Coronary artery (tissue), 2 donors: Measurements from ENCODE around the gene CUZD1.
"Not testable (repeated sequence)": the region's sequence is repeated elsewhere in the genome, so short reads cannot be mapped to it uniquely, and the experiment has no call there.

ENCODE experiments used
- DNase-seq: peaks from one replicate; pipeline ENCODE4 v3.0.0-alpha.2; 2017; ENCODE audit warnings: low spot score
- H3K27ac ChIP-seq, 2 donors: fragments of 200-600 bp; sonication (generic); one replicate each; pipeline ENCODE4 v1.5.1; 2016 to 2019
- H3K4me3 ChIP-seq: fragments of 200-600 bp; sonication (generic); 2 replicates; pipeline ENCODE4 v1.5.1; 2016; ENCODE audit warnings: mild to moderate bottlenecking, moderate library complexity
- TF ChIP-seq, protein P1 (sequence below): fragments of 200-600 bp; sonication (generic); IDR thresholded peaks from one replicate; pipeline ENCODE4 v1.5.1; 2019; ENCODE audit warnings: antibody characterized with exemption

Gene CUZD1

DNA sequence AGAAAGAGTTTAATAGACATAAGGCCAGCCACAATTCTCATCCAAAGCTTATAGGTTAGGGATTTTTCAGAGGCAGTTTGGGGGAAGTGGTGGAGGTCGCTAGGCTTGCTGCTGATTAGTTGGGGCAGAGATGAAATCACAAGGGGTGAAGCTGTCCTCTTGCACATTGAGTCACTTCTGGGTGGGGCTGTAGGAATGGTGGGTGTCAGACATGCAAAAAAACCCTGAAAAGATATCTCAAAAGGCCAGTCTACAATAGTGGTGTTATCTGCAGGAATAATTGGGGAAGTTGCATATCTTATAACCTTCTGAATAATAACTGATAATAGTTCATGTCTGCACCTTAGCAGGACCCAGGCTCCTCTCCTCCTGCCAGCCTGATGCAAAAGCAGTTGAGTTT lies 31.6 kb upstream of the CUZD1 start:
- TF ChIP-seq, protein P1, sequence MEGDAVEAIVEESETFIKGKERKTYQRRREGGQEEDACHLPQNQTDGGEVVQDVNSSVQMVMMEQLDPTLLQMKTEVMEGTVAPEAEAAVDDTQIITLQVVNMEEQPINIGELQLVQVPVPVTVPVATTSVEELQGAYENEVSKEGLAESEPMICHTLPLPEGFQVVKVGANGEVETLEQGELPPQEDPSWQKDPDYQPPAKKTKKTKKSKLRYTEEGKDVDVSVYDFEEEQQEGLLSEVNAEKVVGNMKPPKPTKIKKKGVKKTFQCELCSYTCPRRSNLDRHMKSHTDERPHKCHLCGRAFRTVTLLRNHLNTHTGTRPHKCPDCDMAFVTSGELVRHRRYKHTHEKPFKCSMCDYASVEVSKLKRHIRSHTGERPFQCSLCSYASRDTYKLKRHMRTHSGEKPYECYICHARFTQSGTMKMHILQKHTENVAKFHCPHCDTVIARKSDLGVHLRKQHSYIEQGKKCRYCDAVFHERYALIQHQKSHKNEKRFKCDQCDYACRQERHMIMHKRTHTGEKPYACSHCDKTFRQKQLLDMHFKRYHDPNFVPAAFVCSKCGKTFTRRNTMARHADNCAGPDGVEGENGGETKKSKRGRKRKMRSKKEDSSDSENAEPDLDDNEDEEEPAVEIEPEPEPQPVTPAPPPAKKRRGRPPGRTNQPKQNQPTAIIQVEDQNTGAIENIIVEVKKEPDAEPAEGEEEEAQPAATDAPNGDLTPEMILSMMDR = no peak
- no peak overlapping the region for H3K27ac ChIP-seq
- no peak overlapping the region for H3K4me3 ChIP-seq
- DNase-seq = no peak

DNA sequence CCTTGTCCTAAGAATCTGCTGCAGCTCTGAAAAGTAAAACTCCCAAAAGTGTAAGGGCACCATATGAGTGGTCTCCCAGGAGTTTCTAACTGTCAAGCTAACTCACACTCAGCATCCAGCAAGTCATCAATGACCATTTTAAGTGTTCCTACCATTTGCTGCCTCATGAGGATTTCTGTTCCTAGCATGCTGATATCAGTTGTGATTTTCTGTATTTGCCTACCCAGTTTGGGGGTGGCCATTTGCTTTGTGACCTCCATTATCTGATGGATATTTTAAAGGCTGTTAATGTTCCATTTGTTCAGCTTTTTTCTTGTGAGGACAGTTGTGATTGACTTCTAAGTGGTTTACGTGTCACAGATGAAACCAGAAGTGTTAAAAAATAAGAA lies 30.8 kb upstream of the CUZD1 start:
- H3K4me3 ChIP-seq = no peak overlapping the region
- no peak for DNase-seq
- TF ChIP-seq, protein P1 = no peak
- no peak overlapping the region for H3K27ac ChIP-seq

DNA sequence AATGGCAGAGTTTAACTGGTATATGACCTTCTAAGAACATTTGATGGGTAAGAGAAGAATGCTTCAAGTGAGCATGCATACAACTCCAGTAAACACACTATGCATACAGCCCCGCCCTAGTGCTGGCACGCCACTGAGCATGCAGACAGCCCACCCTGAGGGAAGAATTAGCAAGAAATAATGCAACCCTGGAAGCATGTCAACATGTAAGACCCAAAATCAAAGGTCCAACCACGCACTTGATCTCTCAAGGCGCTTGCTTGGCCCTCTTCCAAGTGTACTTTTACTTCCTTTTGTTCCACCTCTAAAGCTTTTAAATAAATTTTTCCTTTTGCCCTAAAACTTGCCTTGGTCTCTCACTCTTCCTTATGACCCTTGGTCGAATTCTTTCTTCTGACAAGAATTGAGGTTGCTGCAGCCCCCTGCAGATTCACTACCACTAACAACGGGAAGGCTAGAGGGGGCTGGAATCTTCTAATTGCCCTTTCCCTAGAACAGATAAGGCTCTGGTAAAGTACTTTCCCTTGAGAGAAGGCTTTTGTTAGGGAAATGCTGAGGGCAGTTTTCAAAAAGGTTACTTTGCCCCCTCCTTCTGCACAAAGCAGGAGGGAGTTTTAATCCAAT lies 30.3 kb upstream of the CUZD1 start:
- no peak for DNase-seq
- TF ChIP-seq, protein P1 = no peak
- Histone ChIP-seq H3K27ac (no peak overlapping the region), H3K4me3 (no peak overlapping the region)

DNA sequence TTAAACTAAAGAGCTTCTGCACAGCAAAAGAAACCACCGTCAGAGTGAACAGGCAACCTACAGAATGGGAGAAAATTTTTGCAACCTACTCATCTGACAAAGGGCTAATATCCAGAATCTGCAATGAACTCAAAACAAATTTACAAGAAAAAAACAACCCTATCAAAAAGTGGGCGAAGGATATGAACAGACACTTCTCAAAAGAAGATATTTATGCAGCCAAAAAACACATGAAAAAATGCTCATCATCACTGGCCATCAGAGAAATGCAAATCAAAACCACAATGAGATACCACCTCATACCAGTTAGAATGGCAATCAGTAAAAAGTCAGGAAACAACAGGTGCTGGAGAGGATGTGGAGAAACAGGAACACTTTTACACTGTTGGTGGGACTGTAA lies 26.3 kb upstream of the CUZD1 start:
- H3K4me3 ChIP-seq = not testable (repeated sequence)

DNA sequence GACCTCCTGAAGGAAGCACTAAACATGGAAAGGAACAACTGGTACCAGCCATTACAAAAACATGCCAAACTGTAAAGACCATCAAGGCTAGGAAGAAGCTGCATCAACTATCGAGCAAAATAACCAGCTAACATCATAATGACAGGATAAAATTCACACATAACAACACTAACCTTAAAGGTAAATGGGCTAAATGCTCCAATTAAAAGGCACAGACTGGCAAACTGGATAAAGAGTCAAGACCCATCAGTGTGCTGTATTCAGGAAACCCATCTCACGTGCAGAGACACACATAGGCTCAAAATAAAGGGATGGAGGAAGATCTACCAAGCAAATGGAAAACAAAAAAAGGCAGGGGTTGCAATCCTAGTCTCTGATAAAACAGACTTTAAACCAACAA lies 23.1 kb upstream of the CUZD1 start:
- not testable (repeated sequence) for H3K27ac ChIP-seq, DNase-seq, H3K4me3 ChIP-seq

More for the DNA sequence above, 26.3 kb upstream of the CUZD1 start:
- H3K27ac ChIP-seq, DNase-seq: not testable (repeated sequence)

DNA sequence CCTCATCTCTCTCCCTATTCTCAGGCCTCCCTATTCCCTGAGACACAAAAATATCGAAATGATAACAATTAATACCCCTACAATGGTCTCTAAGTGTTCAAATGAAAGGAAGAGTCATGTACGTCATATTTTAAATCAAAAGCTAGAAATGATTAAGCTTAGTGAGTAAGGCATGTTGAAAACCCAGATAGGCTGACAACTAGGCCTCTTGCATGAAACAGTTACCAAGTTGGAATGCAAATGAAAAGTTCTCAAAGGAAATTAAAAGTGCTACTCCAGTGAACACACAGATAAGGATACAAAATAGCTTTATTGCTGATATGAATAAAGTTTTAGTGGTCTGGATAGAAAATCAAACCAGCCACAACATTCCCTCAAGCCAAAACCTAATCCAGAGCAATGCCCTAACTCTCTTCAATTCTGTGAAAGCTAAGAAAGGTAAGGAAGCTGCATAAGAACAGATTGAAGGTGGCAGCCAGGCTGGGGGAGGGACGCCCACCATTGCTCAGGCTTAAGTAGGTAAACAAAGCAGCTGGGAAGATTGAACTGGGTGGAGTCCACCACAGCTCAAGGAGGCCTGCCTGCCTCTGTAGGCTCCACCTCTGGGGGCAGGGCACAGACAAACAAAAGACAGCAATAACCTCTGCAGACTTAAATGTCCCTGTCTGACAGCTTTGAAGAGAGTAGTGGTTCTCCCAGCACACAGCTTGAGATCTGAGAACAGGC lies 21.3 kb upstream of the CUZD1 start:
- not testable (repeated sequence) for H3K27ac ChIP-seq, DNase-seq, H3K4me3 ChIP-seq

DNA sequence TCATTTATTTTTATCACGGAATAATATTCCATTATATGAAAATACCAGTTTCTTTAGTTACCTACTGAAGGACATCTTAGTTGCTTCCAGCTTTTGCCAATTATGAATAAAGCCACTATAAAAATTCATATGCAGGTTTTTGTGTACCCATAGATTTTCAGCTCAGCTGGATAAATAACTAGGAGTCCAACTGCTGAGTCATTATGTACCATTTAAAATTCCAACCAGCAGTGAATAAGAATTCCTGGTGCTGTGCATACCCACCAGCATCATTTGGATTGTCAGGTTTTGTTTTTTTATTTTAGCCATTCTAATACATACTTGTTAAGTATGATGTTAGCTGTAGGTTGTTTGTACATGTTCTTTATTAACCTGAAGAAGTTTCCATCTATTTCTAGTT lies 19.2 kb upstream of the CUZD1 start:
- TF ChIP-seq, protein P1 = no peak
- DNase-seq = no peak
- no peak overlapping the region for H3K4me3 ChIP-seq
- no peak overlapping the region for H3K27ac ChIP-seq

DNA sequence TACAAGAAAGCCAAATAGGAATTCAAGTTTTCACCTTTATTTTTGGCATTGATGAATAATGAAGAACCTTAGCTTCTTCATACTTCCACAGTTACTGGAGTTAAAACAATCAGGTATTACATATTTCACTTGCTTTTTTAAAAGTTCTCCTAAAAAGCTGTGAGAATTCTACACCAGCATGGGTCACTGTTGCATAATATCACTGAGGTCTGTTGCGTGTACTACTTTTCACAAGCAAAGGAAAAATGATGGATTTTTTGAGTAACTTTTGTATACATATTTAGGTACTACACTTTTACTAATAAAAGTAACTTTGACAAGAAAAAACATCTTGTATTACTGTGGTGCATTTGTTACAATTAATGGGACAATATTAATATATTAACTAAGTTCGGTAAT lies 18.5 kb upstream of the CUZD1 start:
- no peak overlapping the region for H3K4me3 ChIP-seq
- no peak for DNase-seq
- no peak overlapping the region for H3K27ac ChIP-seq
- TF ChIP-seq, protein P1 = no peak
